Astrocyte (in vitro differentiated cells and primary cell): ENCODE data around the gene CDH23.

Experiments used
- EZH2 ChIP-seq: IDR thresholded peaks from 2 replicates; pipeline ENCODE4 v1.6.1; 2012; ENCODE audit warnings: mild to moderate bottlenecking, low read length, inconsistent platforms; ENCODE audit not compliant: insufficient read depth
- TF ChIP-seq, protein P1 (sequence below): IDR thresholded peaks from 2 replicates; pipeline ENCODE4 v1.5.1; 2011; ENCODE audit warnings: low read depth, mild to moderate bottlenecking, inconsistent platforms, low read length, moderate library complexity; ENCODE audit not compliant: insufficient read depth

DNA sequence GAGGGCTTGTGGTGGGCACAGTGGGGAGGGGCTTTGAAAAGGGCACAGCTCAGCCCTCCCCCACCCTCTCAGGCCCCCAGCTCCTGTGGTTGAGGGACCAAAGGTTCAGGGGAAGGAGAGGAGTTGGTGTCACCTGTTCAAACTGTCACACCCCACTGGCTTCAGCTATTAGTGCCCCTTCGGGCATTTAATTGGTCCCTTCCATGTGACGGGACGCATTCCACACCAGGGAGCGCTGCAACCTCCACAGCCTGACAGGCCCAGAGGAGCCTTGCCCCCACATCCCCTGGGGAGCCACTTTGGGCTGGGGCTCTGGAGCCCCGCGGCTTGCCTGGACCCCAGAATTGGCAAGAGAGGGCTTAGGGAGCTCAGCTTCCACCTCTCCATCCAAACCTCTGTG lies 247.2 kb downstream of the CDH23 start:
- TF ChIP-seq, protein P1, sequence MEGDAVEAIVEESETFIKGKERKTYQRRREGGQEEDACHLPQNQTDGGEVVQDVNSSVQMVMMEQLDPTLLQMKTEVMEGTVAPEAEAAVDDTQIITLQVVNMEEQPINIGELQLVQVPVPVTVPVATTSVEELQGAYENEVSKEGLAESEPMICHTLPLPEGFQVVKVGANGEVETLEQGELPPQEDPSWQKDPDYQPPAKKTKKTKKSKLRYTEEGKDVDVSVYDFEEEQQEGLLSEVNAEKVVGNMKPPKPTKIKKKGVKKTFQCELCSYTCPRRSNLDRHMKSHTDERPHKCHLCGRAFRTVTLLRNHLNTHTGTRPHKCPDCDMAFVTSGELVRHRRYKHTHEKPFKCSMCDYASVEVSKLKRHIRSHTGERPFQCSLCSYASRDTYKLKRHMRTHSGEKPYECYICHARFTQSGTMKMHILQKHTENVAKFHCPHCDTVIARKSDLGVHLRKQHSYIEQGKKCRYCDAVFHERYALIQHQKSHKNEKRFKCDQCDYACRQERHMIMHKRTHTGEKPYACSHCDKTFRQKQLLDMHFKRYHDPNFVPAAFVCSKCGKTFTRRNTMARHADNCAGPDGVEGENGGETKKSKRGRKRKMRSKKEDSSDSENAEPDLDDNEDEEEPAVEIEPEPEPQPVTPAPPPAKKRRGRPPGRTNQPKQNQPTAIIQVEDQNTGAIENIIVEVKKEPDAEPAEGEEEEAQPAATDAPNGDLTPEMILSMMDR: no peak
- no peak for TF ChIP-seq EZH2
